ENCODE data around the gene SCLT1.

SCLT1 gene

DNA sequence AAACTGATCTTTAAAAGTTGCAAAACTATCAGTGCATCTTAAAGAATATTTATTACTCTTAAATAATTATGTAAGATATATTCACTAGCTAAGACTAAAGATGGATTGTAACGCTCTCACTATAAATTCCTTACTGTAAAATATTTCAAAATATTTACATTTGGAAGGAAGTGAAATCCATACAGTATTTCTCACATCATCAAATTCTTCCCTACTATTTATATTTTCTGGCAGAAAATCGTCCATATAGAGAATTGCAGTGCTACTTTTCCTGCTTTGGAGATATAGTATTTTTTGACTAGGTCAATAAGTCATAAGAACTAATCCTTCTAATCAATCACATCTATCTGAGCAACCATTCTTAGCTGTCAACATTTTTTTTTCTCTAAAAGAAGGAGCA lies 52.9 kb downstream of the SCLT1 start:
- no peak overlapping the region for H3K27ac Mint-ChIP-seq
- H3K4me3 Mint-ChIP-seq, result no peak overlapping the region
- DNase-seq (no peak), ATAC-seq (no peak)
- peaks cover 21% of the 10 kb centered on the region for H3K36me3 Mint-ChIP-seq (ENCODE audit: low read depth)
- no peaks in the 10 kb centered on the region for H3K9me3 Mint-ChIP-seq
- no peaks in the 10 kb centered on the region for H3K4me1 Mint-ChIP-seq
- no peaks in the 10 kb centered on the region for H3K27me3 Mint-ChIP-seq

- no peak overlapping the region for H3K27ac Mint-ChIP-seq
- H3K36me3 Mint-ChIP-seq (ENCODE audit: low read depth), result peaks cover 24% of the 10 kb centered on the region
- H3K9me3 Mint-ChIP-seq, result no peaks in the 10 kb centered on the region
- no peaks in the 10 kb centered on the region for H3K4me1 Mint-ChIP-seq
- DNase-seq, result no peak
- H3K27me3 Mint-ChIP-seq, result no peaks in the 10 kb centered on the region
- H3K4me3 Mint-ChIP-seq, result no peak overlapping the region
- ATAC-seq, result no peak
These were observed 56.2 kb downstream of the SCLT1 start for GRCh38 chr4:129037093-129037492.

GRCh38 chr4:129014566-129015509 lies 78.5 kb downstream of the SCLT1 start:
- no peak for DNase-seq
- Mint-ChIP-seq H3K27me3 (no peaks in the 10 kb centered on the region), H3K36me3 (ENCODE audit: low read depth) (peaks cover 36% of the 10 kb centered on the region), H3K9me3 (peaks cover 52% of the 10 kb centered on the region), H3K27ac (no peak overlapping the region), H3K4me1 (no peaks in the 10 kb centered on the region), H3K4me3 (no peak overlapping the region)
- no peak for ATAC-seq

DNA sequence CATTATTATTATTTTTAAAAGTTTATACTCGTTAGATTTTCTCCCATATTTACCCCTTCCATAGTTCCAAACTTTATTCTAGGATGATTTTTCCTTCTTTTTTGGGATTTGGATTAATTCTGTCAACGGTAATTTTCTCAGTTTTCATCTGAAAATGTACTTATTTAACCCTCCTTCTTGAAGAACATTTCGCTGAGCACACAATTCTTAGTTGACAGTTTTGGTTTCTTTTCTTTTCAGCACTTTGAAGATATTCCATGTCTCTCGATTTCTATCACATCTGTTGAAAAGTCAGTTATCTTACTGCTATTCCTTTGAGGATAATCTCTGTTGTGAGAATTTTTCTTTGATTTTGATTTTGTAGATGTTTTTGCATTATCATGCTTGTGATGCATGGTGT lies 85.2 kb downstream of the SCLT1 start:
- H3K27ac Mint-ChIP-seq, result no peak overlapping the region
- no peaks in the 10 kb centered on the region for H3K4me1 Mint-ChIP-seq
- H3K4me3 Mint-ChIP-seq, result no peak overlapping the region
- H3K36me3 Mint-ChIP-seq (ENCODE audit: low read depth), result peaks cover 19% of the 10 kb centered on the region
- no peaks in the 10 kb centered on the region for H3K27me3 Mint-ChIP-seq
- H3K9me3 Mint-ChIP-seq, result peaks cover 61% of the 10 kb centered on the region
- no peak for DNase-seq
- no peak for ATAC-seq

- DNase-seq (no peak), ATAC-seq (no peak)
- Mint-ChIP-seq H3K4me1 (no peaks in the 10 kb centered on the region), H3K9me3 (peaks cover 10% of the 10 kb centered on the region), H3K36me3 (ENCODE audit: low read depth) (peaks cover 53% of the 10 kb centered on the region), H3K4me3 (no peak overlapping the region), H3K27ac (no peak overlapping the region), H3K27me3 (no peaks in the 10 kb centered on the region)
These were observed 106.4 kb downstream of the SCLT1 start for GRCh38 chr4:128986908-128987307.

DNA sequence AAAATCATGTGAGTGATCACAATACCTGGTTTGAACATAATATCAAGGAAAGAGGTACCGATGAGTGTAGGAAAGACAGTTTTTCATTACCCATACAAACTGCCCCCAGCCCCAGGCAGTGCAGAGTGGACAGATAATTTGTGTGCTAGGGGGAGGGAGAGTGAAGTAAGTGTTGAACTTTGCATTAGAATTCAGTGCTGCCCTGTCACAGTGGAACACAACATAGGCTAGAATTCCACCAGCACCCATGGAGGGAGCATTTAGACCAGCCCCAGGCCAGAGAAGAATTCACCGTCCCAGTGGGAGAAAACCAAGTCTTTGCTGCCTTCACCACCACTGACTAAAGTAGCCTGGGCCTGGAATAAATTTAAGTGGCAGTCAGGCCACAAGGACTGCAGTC lies 107.3 kb downstream of the SCLT1 start:
- H3K4me1 Mint-ChIP-seq, result no peaks in the 10 kb centered on the region
- no peak overlapping the region for H3K4me3 Mint-ChIP-seq
- H3K27ac Mint-ChIP-seq, result no peak overlapping the region
- DNase-seq (no peak), ATAC-seq (no peak)
- peaks cover 49% of the 10 kb centered on the region for H3K36me3 Mint-ChIP-seq (ENCODE audit: low read depth)
- no peaks in the 10 kb centered on the region for H3K27me3 Mint-ChIP-seq
- peaks cover 10% of the 10 kb centered on the region for H3K9me3 Mint-ChIP-seq

DNA sequence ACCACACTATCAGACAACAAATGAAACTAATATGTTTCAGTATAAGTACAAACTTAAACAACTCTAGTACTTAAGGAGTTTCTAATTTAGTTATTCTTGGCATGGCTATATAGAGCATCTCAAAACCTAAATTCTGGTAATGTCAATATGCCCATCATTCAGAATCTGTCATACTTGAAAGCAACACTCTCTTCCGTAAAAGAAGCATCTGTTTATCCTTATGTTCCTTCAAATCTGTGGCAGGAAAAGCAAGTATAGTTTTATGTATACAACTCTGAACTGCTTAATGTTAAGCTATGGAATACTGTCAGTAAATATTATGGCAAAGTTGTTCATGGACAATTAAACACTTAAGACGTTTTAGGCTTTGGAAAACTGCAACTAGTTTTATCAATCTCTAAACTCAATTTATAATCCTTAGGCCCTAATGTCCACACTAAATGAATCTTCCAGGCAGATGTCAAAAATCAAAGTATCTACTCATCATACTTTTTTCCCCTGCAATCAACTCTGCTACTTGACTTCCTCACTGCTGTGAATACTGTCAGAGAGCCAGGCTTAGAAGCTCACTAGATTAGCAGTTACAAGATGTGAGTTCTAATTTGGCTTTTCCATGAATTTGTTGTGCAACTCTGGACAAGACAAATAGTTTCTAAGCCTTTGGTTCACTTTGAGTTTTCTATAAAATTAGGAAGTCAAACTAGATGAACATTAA lies 109.4 kb downstream of the SCLT1 start:
- no peaks in the 10 kb centered on the region for H3K4me1 Mint-ChIP-seq
- ATAC-seq (no peak), DNase-seq (no peak)
- no peak overlapping the region for H3K4me3 Mint-ChIP-seq
- H3K27me3 Mint-ChIP-seq, result no peaks in the 10 kb centered on the region
- peaks cover 8% of the 10 kb centered on the region for H3K9me3 Mint-ChIP-seq
- no peak overlapping the region for H3K27ac Mint-ChIP-seq
- peaks cover 32% of the 10 kb centered on the region for H3K36me3 Mint-ChIP-seq (ENCODE audit: low read depth)

- H3K27ac Mint-ChIP-seq, result no peak overlapping the region
- H3K36me3 Mint-ChIP-seq (ENCODE audit: low read depth), result peaks cover 11% of the 10 kb centered on the region
- ATAC-seq (no peak), DNase-seq (no peak)
- no peaks in the 10 kb centered on the region for H3K4me1 Mint-ChIP-seq
- no peaks in the 10 kb centered on the region for H3K27me3 Mint-ChIP-seq
- H3K4me3 Mint-ChIP-seq, result no peak overlapping the region
- no peaks in the 10 kb centered on the region for H3K9me3 Mint-ChIP-seq
These were observed 112.0 kb downstream of the SCLT1 start for GRCh38 chr4:128981377-128981776.

DNA sequence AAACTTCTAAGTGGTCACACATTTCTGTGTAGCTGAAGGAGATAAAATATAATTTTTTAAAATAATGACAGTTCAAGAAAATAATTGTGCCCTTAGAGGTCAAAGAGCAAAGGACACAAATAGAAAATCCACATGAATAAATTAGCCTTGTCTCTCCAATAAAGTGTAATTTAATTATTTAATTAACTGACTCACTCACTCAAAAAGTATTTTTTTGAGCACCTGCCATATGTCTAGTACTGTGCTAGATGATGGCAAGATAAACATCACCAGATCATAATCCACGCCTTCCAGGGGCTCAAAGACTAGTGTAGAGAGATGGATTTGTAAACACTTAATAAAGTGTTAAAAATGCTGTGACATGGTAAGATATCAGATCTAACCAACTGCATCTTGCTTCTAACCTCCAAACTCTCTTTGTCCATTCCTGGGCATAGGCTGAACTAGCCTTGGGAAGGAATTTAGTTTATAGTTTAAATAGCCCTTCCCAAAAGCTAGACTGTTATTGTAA lies 112.5 kb downstream of the SCLT1 start:
- ATAC-seq (no peak), DNase-seq (no peak)
- Mint-ChIP-seq H3K4me1 (no peaks in the 10 kb centered on the region), H3K36me3 (ENCODE audit: low read depth) (peaks cover 9% of the 10 kb centered on the region), H3K27me3 (no peaks in the 10 kb centered on the region), H3K27ac (no peak overlapping the region), H3K4me3 (no peak overlapping the region), H3K9me3 (no peaks in the 10 kb centered on the region)

GRCh38 chr4:128979934-128980333 lies 113.4 kb downstream of the SCLT1 start:
- no peak for DNase-seq
- peaks cover 6% of the 10 kb centered on the region for H3K36me3 Mint-ChIP-seq (ENCODE audit: low read depth)
- no peak for ATAC-seq
- H3K4me3 Mint-ChIP-seq, result no peak overlapping the region
- H3K27ac Mint-ChIP-seq, result no peak overlapping the region
- H3K27me3 Mint-ChIP-seq, result no peaks in the 10 kb centered on the region
- H3K9me3 Mint-ChIP-seq, result no peaks in the 10 kb centered on the region
- H3K4me1 Mint-ChIP-seq, result no peaks in the 10 kb centered on the region

- Mint-ChIP-seq H3K27ac (no peak overlapping the region), H3K4me3 (no peak overlapping the region), H3K36me3 (ENCODE audit: low read depth) (peaks cover 6% of the 10 kb centered on the region), H3K9me3 (no peaks in the 10 kb centered on the region), H3K4me1 (no peaks in the 10 kb centered on the region), H3K27me3 (no peaks in the 10 kb centered on the region)
- DNase-seq, result no peak
- no peak for ATAC-seq
These were observed 114.4 kb downstream of the SCLT1 start for GRCh38 chr4:128978985-128979384.

DNA sequence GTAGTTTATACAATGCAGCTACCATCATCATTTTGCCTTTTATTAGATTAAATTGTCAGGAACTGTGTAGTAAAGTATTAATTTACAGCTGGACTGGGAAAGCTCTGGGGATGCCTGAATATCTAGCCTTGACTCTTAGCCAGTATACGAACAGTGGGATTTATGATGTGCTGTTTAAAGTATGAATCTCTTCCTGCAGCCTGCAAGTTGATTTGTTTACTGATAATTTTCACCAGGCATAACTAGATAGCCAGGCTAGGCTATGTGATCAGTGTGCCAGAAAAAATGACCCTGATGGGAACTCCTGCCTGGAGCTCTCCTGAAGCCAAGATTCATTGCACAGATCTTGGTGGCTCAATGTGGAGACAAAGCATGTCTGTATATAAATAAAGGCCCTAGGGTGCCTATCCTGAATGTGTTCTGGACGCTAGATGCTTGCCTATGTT lies 119.2 kb downstream of the SCLT1 start:
- no peak overlapping the region for H3K4me3 Mint-ChIP-seq

GRCh38 chr4:128973384-128973783 lies 120.0 kb downstream of the SCLT1 start:
- Mint-ChIP-seq H3K27ac (no peak overlapping the region), H3K9me3 (no peaks in the 10 kb centered on the region), H3K4me3 (no peak overlapping the region), H3K4me1 (no peaks in the 10 kb centered on the region), H3K36me3 (ENCODE audit: low read depth) (peaks cover 4% of the 10 kb centered on the region), H3K27me3 (no peaks in the 10 kb centered on the region)
- ATAC-seq (no peak), DNase-seq (no peak)

More for the DNA sequence above, 119.2 kb downstream of the SCLT1 start:
- Mint-ChIP-seq H3K27me3 (no peaks in the 10 kb centered on the region), H3K9me3 (no peaks in the 10 kb centered on the region), H3K36me3 (ENCODE audit: low read depth) (peaks cover 4% of the 10 kb centered on the region), H3K27ac (no peak overlapping the region), H3K4me1 (no peaks in the 10 kb centered on the region)
- ATAC-seq, result no peak
- DNase-seq, result no peak

DNA sequence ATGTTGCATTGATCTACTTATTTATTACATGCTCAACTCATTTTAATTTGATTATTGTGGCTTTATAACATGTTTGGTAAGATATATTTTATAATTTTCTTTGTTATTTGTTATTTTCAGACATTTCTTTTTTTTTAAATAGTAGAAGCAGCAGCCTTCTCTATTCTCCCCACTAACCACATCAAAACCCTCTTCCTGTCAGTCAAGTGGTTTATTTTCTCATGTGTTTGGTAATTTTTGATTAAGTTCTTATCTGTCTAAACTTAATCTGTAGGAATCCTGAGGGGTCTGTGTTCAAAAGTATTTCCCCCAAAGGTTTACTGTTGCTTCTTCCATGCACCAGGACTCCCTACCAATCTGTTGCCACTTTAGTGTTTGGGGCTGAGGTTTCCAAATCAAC lies 131.9 kb downstream of the SCLT1 start:
- Mint-ChIP-seq H3K36me3 (ENCODE audit: low read depth) (peaks cover 18% of the 10 kb centered on the region), H3K4me1 (peaks cover 15% of the 10 kb centered on the region), H3K27me3 (no peaks in the 10 kb centered on the region), H3K9me3 (no peaks in the 10 kb centered on the region), H3K27ac (no peak overlapping the region), H3K4me3 (no peak overlapping the region)
- ATAC-seq (no peak), DNase-seq (no peak)

DNA sequence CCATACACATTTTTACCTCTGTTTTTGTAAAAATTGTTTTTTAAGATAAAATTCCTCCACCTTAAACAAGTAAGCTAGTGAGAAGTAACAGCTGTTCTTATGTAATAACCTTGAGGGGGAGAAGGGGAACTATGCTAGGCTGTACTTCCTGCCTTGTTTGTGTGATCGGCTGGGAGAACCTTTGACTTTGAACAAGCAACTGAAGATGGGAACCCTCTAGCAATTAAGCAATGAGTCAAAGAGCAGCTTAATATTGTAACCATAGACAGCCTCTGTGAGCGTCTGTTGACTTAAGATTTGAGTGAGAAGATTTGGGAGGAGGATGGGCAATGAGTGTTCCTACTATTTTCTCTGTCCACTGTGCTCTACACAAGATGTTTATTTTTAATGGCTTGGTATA lies 135.1 kb downstream of the SCLT1 start:
- no peaks in the 10 kb centered on the region for H3K27me3 Mint-ChIP-seq
- H3K4me3 Mint-ChIP-seq, result no peak overlapping the region
- ATAC-seq (no peak), DNase-seq (no peak)
- no peak overlapping the region for H3K27ac Mint-ChIP-seq
- H3K4me1 Mint-ChIP-seq, result peaks cover 15% of the 10 kb centered on the region
- no peaks in the 10 kb centered on the region for H3K9me3 Mint-ChIP-seq
- H3K36me3 Mint-ChIP-seq (ENCODE audit: low read depth), result peaks cover 18% of the 10 kb centered on the region

All from activated naive CD8-positive, alpha-beta T cell treated with anti-CD3 and anti-CD28 coated beads, Interleukin-2, amount 50 U/mL, for 24 hours (primary cell).